Adipocyte (in vitro differentiated cells): ENCODE measurements around the gene TOM1.

Source experiments
- DNase-seq: peaks from one replicate; pipeline ENCODE4 v3.0.0-alpha.2; 2015; ENCODE audit warnings: low read depth
- H3K27me3 ChIP-seq: replicated peaks from 2 replicates; pipeline ENCODE4 v1.7.0; 2013; ENCODE audit warnings: mild to moderate bottlenecking, low read length, moderate library complexity; ENCODE audit not compliant: control insufficient read depth, insufficient read depth
- H3K36me3 ChIP-seq: 2 replicates; pipeline ENCODE4 v1.7.0; 2013; ENCODE audit warnings: low read length, mild to moderate bottlenecking, moderate library complexity; ENCODE audit not compliant: control insufficient read depth, insufficient read depth, severe bottlenecking
- H3K4me1 ChIP-seq: 2 replicates; pipeline ENCODE4 v1.7.0; 2013; ENCODE audit warnings: mild to moderate bottlenecking, low read length, moderate library complexity; ENCODE audit not compliant: control insufficient read depth, insufficient read depth
- H3K4me3 ChIP-seq: 2 replicates; pipeline ENCODE4 v1.7.0; 2013; ENCODE audit warnings: mild to moderate bottlenecking, low read length, moderate library complexity
- H3K9ac ChIP-seq: 2 replicates; pipeline ENCODE4 v1.7.0; 2013; ENCODE audit warnings: mild to moderate bottlenecking, low read length, moderate library complexity
- H3K9me3 ChIP-seq: 2 replicates; pipeline ENCODE4 v1.7.0; 2013; ENCODE audit warnings: mild to moderate bottlenecking, low read length, moderate library complexity; ENCODE audit not compliant: control insufficient read depth

The TOM1 gene

DNA sequence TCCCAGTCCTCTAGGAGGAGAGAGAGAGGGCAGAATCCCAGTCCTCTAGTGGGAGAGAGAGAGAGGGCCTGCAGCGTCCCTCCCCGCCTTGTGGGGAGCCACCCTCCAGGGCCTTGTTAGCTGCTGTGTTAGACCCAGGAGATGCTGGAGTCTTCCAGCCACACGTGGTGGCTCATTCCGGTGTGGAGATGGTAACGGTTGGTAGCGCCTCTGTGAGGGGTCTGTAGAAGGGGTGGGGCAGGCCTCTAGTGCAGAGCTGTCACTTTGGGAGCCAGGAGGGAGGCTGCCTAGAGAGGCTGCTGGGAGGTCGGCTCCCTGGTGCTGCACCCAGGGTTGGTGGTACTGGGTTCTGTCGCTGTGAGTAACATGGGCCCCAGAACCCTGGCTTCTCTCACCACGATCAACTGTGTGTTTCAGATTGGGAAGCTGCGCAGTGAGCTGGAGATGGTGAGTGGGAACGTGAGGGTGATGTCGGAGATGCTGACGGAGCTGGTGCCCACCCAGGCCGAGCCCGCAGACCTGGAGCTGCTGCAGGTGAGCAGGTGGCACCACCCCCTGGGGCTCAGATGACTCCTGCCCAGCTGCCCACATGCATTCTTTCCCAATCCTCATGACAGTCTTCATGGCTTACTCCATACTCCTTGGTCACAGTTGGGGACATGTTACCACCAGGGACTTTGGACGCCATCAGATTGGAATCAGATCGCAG lies 27.3 kb downstream of the TOM1 start:
- H3K9ac ChIP-seq: no peak overlapping the region
- H3K27me3 ChIP-seq: no peaks in the 10 kb centered on the region
- peaks cover 90% of the 10 kb centered on the region for H3K36me3 ChIP-seq
- H3K4me3 ChIP-seq: no peak overlapping the region
- no peak for DNase-seq
- H3K9me3 ChIP-seq: no peaks in the 10 kb centered on the region
- peaks cover 8% of the 10 kb centered on the region for H3K4me1 ChIP-seq

DNA sequence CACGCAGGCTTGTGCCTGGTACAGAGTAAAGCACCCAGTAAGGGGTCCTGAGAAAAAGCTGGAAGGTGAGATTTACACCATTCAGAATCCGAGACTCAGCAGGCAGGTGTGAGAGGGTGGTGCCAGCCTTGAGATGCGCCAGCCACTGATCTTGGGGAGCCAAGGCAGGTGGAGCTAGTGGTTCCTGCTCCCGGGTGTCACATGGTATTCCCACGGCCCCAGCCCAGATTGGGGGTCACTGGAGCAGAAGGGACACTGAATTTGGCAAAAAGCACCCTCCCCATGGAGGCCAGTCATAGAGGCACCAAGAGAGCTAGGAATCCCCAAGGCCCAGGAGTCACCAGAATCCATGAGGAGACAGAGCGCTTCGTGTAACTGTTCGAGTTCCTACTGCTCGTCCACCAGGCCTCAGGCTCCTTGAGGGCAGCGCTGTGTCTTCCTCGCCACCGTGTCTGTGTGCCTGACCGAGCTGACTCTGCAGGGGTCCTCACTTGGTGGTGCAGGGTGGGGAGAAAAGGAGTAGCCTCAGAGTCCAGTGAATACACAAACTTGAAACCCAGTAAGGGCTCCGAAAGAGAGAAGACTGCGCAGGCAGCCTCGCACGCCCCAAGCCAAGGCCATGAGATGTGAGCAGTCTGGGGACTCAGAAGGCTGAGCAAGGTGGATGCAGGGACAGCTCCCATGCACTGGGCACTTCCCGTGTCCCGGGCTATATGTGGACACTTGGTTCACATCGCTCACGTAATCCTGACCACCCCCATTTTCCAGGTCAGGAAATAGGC lies 28.2 kb downstream of the TOM1 start:
- H3K9me3 ChIP-seq: no peaks in the 10 kb centered on the region
- DNase-seq: no peak
- H3K27me3 ChIP-seq: no peaks in the 10 kb centered on the region
- peaks cover 90% of the 10 kb centered on the region for H3K36me3 ChIP-seq
- peaks cover 8% of the 10 kb centered on the region for H3K4me1 ChIP-seq
- H3K4me3 ChIP-seq: no peak overlapping the region
- no peak overlapping the region for H3K9ac ChIP-seq

DNA sequence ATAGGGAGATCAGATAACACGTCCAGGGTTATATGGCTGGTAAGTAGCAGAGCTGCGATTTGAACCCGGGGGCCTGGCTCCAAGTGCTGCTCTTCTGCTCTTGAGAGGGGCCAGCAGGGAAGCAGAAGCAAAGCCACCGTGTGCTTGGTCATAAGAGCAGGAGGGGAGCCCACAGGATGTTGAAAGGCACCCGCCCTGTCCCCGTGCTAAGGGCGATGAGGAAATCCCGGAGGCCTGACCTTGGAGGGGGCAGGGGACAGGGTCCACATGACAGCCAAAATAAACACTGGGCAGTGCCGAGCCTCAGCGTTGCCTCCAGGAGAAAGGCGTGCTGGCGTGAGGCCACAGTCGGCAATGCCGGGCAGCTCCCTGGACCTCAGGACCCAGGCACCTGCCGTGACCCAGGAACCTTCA lies 28.8 kb downstream of the TOM1 start:
- no peaks in the 10 kb centered on the region for H3K9me3 ChIP-seq
- no peaks in the 10 kb centered on the region for H3K27me3 ChIP-seq
- peaks cover 90% of the 10 kb centered on the region for H3K36me3 ChIP-seq
- no peak overlapping the region for H3K9ac ChIP-seq
- DNase-seq: no peak
- no peak overlapping the region for H3K4me3 ChIP-seq
- peaks cover 8% of the 10 kb centered on the region for H3K4me1 ChIP-seq

DNA sequence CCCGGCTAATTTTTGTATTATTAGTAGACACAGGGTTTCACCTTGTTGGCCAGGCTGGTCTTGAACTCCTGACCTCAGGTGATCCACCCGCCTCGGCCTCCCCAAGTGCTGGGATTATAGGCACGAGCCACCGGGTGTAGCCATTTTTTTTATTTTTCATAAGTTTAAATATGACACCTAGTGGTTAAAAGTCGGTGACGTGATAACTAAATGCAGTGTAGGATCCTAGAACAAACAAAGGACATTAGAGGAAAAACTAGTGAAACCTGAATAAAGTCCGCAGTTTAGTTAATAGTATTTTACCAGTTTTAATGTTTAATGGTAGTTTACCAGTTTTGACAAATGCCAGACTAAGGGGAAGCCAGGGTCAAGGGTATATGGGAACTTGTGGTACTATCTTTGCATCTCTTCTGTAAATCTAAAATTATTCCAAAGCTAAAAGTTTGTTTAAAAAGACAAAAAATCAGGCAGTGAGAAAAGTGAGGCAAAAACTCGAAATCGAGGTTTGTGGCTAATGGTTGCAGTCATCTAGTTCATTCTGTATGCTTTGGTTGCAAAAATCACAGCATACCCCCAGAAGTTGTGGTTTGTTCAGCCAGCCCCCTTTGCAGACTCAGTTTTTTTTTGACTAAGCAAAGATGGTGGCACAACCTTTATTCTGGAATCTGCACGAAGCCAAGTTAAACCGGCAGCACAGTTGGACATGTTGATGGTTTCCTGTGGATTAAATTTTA lies 29.6 kb downstream of the TOM1 start:
- H3K27me3 ChIP-seq: no peaks in the 10 kb centered on the region
- peaks cover 8% of the 10 kb centered on the region for H3K4me1 ChIP-seq
- H3K9me3 ChIP-seq: no peaks in the 10 kb centered on the region
- no peak overlapping the region for H3K4me3 ChIP-seq
- peaks cover 90% of the 10 kb centered on the region for H3K36me3 ChIP-seq
- DNase-seq: no peak
- H3K9ac ChIP-seq: no peak overlapping the region

DNA sequence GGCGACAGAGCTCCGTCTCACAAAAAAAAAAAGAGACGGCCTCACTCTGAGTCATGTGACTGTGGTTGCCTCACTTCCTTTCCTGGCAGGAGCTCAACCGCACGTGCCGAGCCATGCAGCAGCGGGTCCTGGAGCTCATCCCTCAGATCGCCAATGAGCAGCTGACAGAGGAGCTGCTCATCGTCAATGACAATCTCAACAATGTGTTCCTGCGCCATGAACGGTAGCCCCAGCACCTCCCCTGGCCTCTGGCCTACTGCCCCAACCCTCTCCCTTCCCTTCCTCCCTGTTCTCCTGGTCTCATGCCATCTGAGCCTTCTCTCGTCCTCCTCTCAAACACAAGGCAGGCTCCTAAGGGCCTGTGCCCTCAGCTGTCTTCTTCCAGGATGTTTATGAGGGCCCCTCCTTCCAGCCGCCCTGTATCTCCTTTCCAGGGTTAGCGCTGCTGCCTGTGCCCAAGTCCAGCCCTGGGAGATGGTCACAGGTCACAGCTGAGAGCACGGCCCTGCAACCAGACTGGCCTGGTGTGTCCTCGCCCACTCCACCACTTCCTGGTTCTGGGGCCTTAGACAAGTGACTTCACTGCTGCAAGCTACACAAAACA lies 30.7 kb downstream of the TOM1 start:
- Histone ChIP-seq H3K4me3 (no peak overlapping the region), H3K27me3 (no peaks in the 10 kb centered on the region), H3K4me1 (peaks cover 8% of the 10 kb centered on the region), H3K9ac (peak overlapping the region; percentile 13), H3K9me3 (no peaks in the 10 kb centered on the region), H3K36me3 (peaks cover 90% of the 10 kb centered on the region)
- DNase-seq: no peak

DNA sequence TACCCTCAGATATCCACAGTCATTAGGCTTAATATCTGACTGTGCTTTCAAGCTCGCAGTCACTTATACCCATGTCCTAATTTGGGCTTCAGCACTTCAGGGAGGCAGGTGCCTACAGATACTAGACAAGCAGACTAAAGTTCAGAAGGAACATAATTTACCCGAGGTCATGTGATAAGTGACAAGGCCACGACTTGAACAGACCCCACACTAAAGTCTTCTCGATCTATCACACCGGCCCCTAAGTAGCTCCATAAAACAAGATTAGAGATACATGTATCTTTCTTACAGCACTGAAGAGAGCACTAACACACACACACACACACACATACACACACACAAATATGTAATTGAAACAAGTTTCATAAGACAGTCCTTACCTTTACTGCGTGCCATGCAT lies 32.6 kb downstream of the TOM1 start:
- H3K4me1 ChIP-seq: peaks cover 8% of the 10 kb centered on the region
- H3K27me3 ChIP-seq: no peaks in the 10 kb centered on the region
- H3K4me3 ChIP-seq: no peak overlapping the region
- DNase-seq: no peak
- no peaks in the 10 kb centered on the region for H3K9me3 ChIP-seq
- no peak overlapping the region for H3K9ac ChIP-seq
- H3K36me3 ChIP-seq: peaks cover 88% of the 10 kb centered on the region

DNA sequence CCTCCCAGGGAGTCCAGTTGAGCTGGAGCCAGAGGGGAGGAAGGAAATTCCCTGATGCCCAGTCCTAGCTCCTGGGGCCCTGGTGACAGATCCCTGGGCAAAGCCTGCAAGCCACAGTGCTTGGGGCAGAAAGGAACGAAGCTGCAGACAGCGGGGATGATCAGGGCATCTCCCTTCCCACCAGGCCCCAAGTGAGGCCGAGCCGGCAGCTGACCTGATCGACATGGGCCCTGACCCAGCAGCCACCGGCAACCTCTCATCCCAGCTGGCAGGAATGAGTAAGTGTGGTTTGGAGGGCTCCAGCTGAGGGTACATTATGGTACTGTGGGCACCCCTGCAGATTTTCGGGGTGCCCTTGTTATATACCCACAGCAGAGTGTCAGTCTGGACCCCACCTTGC lies 33.5 kb downstream of the TOM1 start:
- no peaks in the 10 kb centered on the region for H3K9me3 ChIP-seq
- H3K4me3 ChIP-seq: no peak overlapping the region
- H3K4me1 ChIP-seq: peaks cover 8% of the 10 kb centered on the region
- no peak overlapping the region for H3K9ac ChIP-seq
- H3K27me3 ChIP-seq: no peaks in the 10 kb centered on the region
- no peak for DNase-seq
- H3K36me3 ChIP-seq: peaks cover 88% of the 10 kb centered on the region

DNA sequence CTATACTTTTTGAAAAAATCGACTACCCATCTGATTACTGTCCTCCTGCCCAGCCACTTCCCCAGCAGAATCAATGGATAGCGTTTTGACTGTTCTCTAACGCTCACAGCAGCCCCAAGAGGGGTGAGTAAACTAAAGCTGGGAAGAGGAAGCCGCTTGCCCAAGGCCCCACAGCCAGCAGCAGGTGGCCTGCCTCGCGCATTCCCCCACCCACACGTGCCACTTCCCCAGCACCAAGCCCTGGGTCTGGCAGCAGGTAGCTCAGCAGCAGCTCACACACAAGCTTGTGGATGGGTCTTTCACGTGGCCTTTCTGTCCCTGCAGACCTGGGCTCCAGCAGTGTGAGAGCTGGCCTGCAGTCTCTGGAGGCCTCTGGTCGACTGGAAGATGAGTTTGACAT lies 34.3 kb downstream of the TOM1 start:
- Histone ChIP-seq H3K4me1 (peaks cover 8% of the 10 kb centered on the region), H3K9me3 (no peaks in the 10 kb centered on the region), H3K36me3 (peaks cover 89% of the 10 kb centered on the region), H3K4me3 (no peak overlapping the region), H3K27me3 (no peaks in the 10 kb centered on the region), H3K9ac (no peak overlapping the region)
- no peak for DNase-seq

DNA sequence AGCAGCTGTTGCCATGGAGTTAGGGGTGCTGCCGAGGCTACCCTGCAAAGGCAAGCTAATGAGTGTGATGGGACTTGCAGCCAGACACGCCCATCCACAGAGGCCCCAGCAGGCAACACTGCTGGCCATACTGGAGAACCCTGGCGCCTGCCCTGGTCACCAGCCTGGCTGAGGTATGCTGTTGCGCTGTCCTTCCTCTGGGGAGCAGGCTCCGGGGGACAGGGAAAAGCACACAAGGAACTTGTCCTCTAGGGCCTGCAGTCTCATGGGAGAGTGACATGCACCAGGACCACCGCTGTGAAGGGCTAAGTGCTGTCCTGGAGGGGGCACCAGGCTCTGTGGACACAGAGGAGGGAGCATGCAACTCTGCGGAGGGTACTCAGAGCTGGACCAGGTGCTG lies 35.8 kb downstream of the TOM1 start:
- Histone ChIP-seq H3K4me1 (peaks cover 2% of the 10 kb centered on the region), H3K36me3 (peaks cover 95% of the 10 kb centered on the region), H3K27me3 (no peaks in the 10 kb centered on the region), H3K9me3 (no peaks in the 10 kb centered on the region), H3K4me3 (no peak overlapping the region), H3K9ac (no peak overlapping the region)
- no peak for DNase-seq

DNA sequence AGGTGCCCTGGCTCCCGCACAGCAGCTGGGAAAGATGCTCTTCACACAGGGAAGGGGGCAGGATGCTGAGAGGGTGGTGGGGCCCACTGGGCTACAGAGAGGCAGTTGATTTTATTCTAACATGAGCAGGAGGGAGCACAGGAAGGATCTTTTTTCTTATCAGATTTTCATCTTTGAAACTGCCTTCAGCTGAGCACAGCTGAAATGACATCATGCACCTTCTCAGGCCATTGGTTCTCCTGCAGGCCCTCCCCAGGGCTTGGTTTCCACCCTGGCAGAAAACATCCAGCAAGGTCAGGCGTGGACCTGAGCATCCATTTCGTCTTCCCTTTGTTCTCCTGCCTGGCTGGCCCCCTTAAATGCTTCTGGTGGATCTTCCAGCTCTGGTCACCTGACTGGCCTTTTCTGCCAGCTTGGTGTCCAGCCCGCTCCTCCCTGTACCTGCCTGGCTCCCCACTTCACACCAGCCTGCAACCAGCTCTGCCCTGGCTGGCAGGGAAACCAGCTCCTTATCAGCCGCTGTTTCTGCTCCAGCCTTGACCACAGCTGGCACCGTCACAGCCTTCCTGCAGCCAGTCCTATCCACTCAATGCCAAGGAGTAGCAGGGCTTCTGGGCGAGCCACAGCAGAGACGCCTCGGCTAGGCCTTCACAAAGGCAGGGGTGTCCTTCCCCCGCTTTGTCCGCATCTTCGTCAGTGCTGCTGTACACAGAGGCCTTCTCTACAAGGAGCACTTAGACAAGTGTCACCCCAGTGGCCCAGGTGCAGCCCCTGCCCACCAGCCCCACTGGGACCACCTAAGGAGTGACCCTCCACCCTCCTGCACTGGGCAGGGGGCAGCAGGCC lies 36.5 kb downstream of the TOM1 start:
- Histone ChIP-seq H3K4me1 (no peaks in the 10 kb centered on the region), H3K9ac (no peak overlapping the region), H3K27me3 (no peaks in the 10 kb centered on the region), H3K36me3 (peaks cover 95% of the 10 kb centered on the region), H3K4me3 (no peak overlapping the region), H3K9me3 (no peaks in the 10 kb centered on the region)
- no peak for DNase-seq
